Stimulated activated CD4-positive, alpha-beta T cell treated with anti-CD3 and anti-CD28 coated beads, TNF-alpha, amount 100 ng/mL, for 24 hours (primary cell): ENCODE results near the gene PAN3.

Experiments
- DNase-seq, 3 experiments: peaks; one replicate each; pipeline ENCODE4 v3.0.0-alpha.2; 2020; ENCODE audit warnings: low read depth in 3 of 3

The PAN3 gene

GRCh38 chr13:28337166-28338005 is 199.0 kb downstream of the PAN3 start:
- no peak for DNase-seq

- no peak for DNase-seq
These were observed 199.7 kb downstream of the PAN3 start for GRCh38 chr13:28338006-28338574.

GRCh38 chr13:28338742-28339141 is 200.4 kb downstream of the PAN3 start:
- DNase-seq: no peak

GRCh38 chr13:28339419-28339818 is 201.1 kb downstream of the PAN3 start:
- DNase-seq: no peak

- no peak for DNase-seq
These were observed 202.0 kb downstream of the PAN3 start for GRCh38 chr13:28340272-28340793.

- no peak for DNase-seq
These were observed 203.9 kb downstream of the PAN3 start for GRCh38 chr13:28342251-28342650.

- DNase-seq: no peak
These were observed 205.8 kb downstream of the PAN3 start for GRCh38 chr13:28344163-28344562.
